ENCODE results near the gene SLAIN1. TPM values are rescaled to one million over a fixed set of nuclear protein-coding genes. Genes with fewer than 3 reads are reported as not detected.

SLAIN1 gene
- polyA plus RNA-seq, 3 donors, result 22.1 to 24.1 (median 22.7) TPM

Other genes with a start within 250 kb of the SLAIN1 start
- gene SCEL, start 162.0 kb upstream of the SLAIN1 start, polyA plus RNA-seq (ENCODE audit: insufficient read length in 3 of 3), result not detected
- 10 to 100 TPM; 76.3 to 80.7 (median 78.2) TPM for gene EDNRB, start 221.1 kb downstream of the SLAIN1 start, polyA plus RNA-seq (ENCODE audit: insufficient read length in 3 of 3)

Data from right renal cortex interstitium (tissue), 3 donors.